Stimulated activated CD8-positive, alpha-beta memory T cell treated with anti-CD3 and anti-CD28 coated beads, Interleukin-2, amount 100 ng/mL, for 48 hours (primary cell): ENCODE measurements around the gene THADA.
"Not testable (repeated sequence)": the region's sequence is repeated elsewhere in the genome, so short reads cannot be mapped to it uniquely, and the experiment has no call there.

Experiments used
- DNase-seq, 2 donors: peaks; one replicate each; pipeline ENCODE4 v3.0.0-alpha.2; 2020; ENCODE audit warnings: low read depth in 2 of 2

THADA gene

GRCh38 chr2:43389581-43390466, 206.0 kb downstream of the THADA start:
- no peak for DNase-seq

GRCh38 chr2:43388371-43388770, 207.5 kb downstream of the THADA start:
- DNase-seq: no peak

- DNase-seq: no peak
Measured at GRCh38 chr2:43387092-43388062, 208.5 kb downstream of the THADA start.

GRCh38 chr2:43386679-43387078, 209.2 kb downstream of the THADA start:
- not testable (repeated sequence) for DNase-seq

- DNase-seq: no peak
Measured at GRCh38 chr2:43384143-43384542, 211.7 kb downstream of the THADA start.

- no peak for DNase-seq
Measured at GRCh38 chr2:43383533-43383932, 212.3 kb downstream of the THADA start.

GRCh38 chr2:43379494-43379893, 216.3 kb downstream of the THADA start:
- no peak for DNase-seq

GRCh38 chr2:43377327-43377726, 218.5 kb downstream of the THADA start:
- no peak for DNase-seq

GRCh38 chr2:43376523-43377198, 219.2 kb downstream of the THADA start:
- no peak for DNase-seq

GRCh38 chr2:43375746-43376522, 219.9 kb downstream of the THADA start:
- DNase-seq: no peak

- DNase-seq: no peak
Measured at GRCh38 chr2:43372416-43373081, 223.3 kb downstream of the THADA start.

- no peak for DNase-seq
Measured at GRCh38 chr2:43370705-43371104, 225.1 kb downstream of the THADA start.

- DNase-seq: no peak
Measured at GRCh38 chr2:43370146-43370545, 225.7 kb downstream of the THADA start.

GRCh38 chr2:43368483-43369385, 227.1 kb downstream of the THADA start:
- DNase-seq: no peak

GRCh38 chr2:43367012-43367782, 228.6 kb downstream of the THADA start:
- no peak for DNase-seq

GRCh38 chr2:43363120-43363519, 232.7 kb downstream of the THADA start:
- DNase-seq: no peak

GRCh38 chr2:43361286-43361685, 234.6 kb downstream of the THADA start:
- no peak for DNase-seq

- no peak for DNase-seq
Measured at GRCh38 chr2:43360137-43360536, 235.7 kb downstream of the THADA start.
